ENCODE results near the gene SERPINB6.
"Not testable (repeated sequence)": the region's sequence is repeated elsewhere in the genome, so short reads cannot be mapped to it uniquely, and the experiment has no call there.

SERPINB6 gene

GRCh38 chr6:2971420-2972218 lies at the start of gene SERPINB6:
TSS of gene SERPINB6 (minus strand) at chr6:2971567. CDS start at chr6:2959332, 12,235 bp downstream.
- DNase-seq: peak; percentile 92

- no peak for DNase-seq
Measured at GRCh38 chr6:3019749-3020320, 48.5 kb upstream of the SERPINB6 start.

DNA sequence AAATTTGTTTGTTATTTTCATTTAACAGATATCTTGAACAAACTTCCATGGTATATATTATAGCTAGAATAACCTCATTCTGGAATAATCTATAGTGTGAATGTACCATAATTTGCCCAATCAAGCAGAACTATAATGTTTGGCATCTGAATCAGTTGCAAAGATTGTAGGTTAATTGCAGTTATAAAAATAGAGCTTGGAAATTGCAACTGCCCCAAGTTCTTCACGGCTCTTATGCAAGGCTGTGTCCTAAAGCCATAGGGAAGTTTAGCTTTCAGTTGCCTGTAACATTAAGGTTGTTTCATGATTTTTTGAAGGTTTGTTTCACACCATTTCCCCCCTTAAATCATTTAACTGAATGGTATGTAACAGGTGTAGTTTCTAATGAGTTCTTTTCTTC lies 47.7 kb upstream of the SERPINB6 start:
- no peak for DNase-seq

GRCh38 chr6:3017304-3017703 lies 45.9 kb upstream of the SERPINB6 start:
- no peak for DNase-seq

- no peak for DNase-seq
Measured at GRCh38 chr6:3016473-3017280, 45.3 kb upstream of the SERPINB6 start.

DNA sequence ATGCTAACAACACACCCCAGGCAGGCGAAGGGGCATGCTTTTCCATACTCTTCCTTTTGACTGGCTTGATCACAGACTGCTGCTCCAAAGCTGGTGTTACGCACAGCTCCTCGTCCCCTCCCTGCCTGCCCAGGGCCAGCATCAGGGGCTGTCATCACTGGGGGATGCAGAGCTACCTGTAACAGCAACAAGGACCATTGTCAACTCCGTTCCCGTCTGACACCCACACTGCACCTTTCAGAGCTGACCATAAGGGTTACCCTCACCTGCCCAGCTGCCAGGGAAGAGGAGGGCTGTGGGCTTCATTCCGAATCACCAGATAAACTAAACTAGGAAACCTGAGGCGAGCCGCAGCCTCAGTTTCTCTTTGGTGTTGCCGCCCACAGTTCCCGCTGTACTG lies 43.8 kb upstream of the SERPINB6 start:
- no peak for DNase-seq

GRCh38 chr6:3014675-3015066 lies 43.3 kb upstream of the SERPINB6 start:
- no peak for DNase-seq

- no peak for DNase-seq
Measured at GRCh38 chr6:3013901-3014674, 42.7 kb upstream of the SERPINB6 start.

DNA sequence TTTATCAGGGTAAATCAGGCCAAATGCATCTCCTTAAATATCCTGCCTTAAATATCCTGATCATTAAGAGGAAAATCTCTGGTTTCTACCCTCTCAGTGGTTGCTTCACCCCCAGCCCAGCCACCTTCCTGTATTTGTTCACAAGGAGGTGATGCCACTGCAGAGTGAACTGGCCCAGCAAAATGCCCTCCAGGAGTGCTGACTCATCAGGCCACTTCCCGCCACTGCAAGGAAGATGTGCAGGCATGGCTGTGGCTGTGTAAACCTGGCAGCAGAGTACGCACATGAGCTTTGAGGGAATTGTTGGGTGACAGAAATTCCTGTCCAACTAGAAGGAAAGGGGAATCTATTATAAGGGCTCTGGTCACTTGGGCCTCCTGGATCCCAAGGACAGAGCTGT lies 42.1 kb upstream of the SERPINB6 start:
- peak; percentile 69 for DNase-seq

- no peak for DNase-seq
Measured at GRCh38 chr6:3011592-3011991, 40.2 kb upstream of the SERPINB6 start.

DNA sequence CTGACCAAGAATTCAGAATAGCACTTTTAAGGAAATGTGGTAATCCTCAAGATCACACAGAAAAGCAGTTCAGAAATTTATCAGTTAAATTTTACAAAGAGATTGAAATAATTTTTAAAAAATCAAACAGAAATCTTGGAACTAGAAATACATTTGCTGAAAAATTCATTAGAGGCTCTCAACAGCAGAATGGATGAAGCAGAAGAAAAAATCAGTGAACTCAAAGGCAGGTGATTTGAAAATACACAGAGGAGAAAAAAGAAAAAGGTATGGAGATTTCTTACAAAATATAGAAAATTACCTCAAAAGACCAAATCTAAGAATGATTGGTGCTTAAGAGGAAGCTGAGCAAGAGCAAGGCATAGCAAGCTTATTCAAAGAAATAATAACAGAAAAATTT lies 39.8 kb upstream of the SERPINB6 start:
- no peak for DNase-seq

DNA sequence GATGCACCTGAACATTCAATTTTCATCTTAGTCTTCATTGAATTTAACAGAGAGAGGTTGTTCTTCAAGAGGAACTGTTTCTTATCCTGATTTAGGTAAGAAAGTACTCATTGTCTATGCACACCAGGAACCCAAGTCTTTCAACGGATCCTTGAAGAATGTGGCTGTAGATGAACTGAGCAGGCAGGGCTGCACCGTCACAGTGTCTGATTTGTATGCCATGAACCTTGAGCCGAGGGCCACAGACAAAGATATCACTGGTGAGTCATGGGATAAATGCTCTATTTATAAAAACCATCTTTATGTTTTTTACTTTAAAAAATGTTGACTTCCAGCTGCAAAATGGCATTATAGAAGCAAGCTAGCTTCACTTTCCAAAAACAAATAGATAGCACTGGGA lies 38.6 kb upstream of the SERPINB6 start:
- no peak for DNase-seq

DNA sequence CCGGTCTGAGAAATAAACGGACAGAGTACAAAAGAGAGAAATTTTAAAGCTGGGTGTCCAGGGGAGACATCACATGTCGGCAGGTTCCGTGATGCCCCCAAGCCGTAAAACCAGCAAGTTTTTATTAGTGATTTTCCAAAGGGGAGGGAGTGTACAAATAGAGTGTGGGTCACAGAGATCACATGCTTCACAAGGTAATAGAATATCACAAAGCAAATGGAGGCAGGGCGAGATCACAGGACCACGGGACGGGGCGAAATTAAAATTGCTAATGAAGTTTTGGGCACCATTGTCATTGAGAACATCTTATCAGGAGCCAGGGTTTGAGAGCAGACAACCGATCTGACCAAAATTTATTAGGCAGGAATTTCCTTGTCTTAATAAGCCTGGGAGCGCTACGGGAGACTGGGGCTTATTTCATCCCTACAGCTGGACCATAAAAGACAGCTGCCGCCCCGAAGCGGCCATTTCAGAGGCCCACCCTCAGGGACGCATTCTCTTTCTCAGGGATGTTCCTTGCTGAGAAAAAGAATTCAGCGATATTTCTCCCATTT lies 37.4 kb upstream of the SERPINB6 start:
- not testable (repeated sequence) for DNase-seq

- DNase-seq: no peak
Measured at GRCh38 chr6:3007571-3007970, 36.2 kb upstream of the SERPINB6 start.

DNA sequence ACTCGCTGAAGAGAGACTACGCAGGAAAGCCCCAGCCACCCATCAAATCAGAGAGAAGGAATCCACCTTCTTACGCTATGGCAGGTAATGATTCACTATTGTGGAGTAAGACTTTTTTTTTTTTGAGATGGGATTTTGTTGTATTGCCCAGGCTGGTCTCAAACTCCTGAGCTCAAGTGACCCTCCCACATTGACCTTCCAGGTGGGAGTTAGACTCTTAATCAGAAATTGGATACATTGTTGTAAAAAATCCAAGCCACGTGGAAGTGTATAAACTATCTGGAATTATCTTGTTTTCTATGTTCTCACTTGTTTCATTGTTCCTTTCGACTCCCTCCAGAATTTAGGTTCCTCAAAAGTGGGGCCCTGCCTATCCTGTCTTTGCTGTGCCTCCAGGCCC lies 35.1 kb upstream of the SERPINB6 start:
- DNase-seq: no peak

- no peak for DNase-seq
Measured at GRCh38 chr6:3005874-3006273, 34.5 kb upstream of the SERPINB6 start.

- no peak for DNase-seq
Measured at GRCh38 chr6:3005077-3005476, 33.7 kb upstream of the SERPINB6 start.

GRCh38 chr6:3003226-3003625 lies 31.9 kb upstream of the SERPINB6 start:
- DNase-seq: not testable (repeated sequence)

DNA sequence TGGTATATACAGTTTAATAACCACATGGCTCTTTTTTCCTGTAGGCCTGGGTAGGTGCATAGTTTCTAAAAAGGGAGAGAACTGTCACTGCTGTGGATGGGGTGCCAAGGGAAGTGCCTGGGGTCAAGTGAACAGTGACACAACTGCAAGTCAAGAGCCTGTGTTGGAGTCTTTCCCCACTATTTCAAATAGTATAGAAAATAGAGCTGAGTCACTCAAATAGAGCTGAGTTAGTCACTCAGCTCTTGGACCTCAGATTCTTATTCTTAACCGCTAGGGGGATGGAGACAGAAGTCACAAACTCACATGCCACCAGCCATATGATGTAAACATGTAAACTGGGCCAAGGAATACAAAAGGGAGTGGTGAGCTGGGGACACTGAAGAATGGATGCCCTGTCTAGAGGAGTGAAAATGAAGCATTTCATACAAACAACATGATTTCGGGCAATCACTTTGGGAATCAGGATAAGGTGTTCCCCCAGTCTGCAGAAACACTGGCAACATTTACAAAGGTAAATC lies 30.5 kb upstream of the SERPINB6 start:
- DNase-seq: peak; percentile 82

DNA sequence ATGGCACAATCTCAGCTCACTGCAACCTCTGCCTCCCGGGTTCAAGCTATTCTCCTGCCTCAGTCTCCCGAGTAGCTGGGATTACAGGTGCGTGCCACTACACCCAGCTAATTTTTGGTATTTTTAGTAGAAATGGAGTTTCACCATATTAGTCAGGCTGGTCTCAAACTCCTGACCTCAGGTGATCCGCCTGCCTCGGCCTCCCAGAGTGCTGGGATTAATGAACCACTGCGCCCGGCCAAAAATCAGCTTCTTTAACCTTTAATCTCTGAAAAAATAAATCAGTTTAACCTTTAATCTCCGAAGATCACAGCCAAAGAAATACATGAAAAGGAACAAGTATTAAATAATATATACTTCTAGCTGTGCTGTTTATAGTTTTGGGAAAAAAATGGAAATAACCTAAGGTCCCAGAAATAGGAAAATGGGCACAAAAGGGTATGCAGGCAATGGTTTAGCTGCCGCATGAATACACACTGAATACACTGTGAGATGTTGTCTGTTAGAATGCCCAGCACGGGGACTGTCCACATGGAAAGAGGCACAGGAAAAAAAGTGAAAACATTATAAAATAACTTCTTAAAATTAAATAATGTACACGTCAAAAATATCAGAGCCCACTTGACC lies 29.9 kb upstream of the SERPINB6 start:
- no peak for DNase-seq

- DNase-seq: peak; percentile 94
Measured at GRCh38 chr6:2999618-3000557, 28.5 kb upstream of the SERPINB6 start, which contains the start of gene NQO2. TSS of gene NQO2 (plus strand) at chr6:2999894. CDS start at chr6:3006553, 6,659 bp downstream.
